ENCODE measurements around the gene DDX1.

The DDX1 gene

DNA sequence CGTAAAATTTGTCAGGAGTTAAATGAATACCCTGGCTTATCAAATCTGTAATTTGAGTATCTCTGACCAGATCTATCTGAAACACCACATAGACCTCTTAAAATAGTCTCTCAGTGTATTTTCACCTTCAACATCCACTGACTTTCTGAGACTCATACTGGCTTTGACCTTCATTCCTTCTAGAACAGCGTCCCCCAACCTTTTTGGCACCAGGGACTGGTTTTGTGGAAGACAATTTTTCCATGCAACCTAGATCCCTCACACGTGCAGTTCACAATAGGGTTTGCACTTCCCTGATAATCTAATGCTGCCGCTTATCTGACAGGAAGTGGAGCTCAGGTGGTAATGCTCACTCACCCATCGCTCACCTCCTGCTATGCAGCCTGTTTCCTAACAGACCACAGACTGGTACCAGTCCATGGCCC lies 33.8 kb upstream of the DDX1 start:
- no peak for TF ChIP-seq POLR2AphosphoS5 (IDR thresholded peaks at IDR 0.05; ENCODE audit: low read depth, low read length)
- TF ChIP-seq, protein P1, sequence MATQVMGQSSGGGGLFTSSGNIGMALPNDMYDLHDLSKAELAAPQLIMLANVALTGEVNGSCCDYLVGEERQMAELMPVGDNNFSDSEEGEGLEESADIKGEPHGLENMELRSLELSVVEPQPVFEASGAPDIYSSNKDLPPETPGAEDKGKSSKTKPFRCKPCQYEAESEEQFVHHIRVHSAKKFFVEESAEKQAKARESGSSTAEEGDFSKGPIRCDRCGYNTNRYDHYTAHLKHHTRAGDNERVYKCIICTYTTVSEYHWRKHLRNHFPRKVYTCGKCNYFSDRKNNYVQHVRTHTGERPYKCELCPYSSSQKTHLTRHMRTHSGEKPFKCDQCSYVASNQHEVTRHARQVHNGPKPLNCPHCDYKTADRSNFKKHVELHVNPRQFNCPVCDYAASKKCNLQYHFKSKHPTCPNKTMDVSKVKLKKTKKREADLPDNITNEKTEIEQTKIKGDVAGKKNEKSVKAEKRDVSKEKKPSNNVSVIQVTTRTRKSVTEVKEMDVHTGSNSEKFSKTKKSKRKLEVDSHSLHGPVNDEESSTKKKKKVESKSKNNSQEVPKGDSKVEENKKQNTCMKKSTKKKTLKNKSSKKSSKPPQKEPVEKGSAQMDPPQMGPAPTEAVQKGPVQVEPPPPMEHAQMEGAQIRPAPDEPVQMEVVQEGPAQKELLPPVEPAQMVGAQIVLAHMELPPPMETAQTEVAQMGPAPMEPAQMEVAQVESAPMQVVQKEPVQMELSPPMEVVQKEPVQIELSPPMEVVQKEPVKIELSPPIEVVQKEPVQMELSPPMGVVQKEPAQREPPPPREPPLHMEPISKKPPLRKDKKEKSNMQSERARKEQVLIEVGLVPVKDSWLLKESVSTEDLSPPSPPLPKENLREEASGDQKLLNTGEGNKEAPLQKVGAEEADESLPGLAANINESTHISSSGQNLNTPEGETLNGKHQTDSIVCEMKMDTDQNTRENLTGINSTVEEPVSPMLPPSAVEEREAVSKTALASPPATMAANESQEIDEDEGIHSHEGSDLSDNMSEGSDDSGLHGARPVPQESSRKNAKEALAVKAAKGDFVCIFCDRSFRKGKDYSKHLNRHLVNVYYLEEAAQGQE (IDR thresholded peaks at IDR 0.05; ENCODE audit: insufficient read depth in 1 of 2, low read depth in 2 of 2, low read length in 2 of 2) = no peak

DNA sequence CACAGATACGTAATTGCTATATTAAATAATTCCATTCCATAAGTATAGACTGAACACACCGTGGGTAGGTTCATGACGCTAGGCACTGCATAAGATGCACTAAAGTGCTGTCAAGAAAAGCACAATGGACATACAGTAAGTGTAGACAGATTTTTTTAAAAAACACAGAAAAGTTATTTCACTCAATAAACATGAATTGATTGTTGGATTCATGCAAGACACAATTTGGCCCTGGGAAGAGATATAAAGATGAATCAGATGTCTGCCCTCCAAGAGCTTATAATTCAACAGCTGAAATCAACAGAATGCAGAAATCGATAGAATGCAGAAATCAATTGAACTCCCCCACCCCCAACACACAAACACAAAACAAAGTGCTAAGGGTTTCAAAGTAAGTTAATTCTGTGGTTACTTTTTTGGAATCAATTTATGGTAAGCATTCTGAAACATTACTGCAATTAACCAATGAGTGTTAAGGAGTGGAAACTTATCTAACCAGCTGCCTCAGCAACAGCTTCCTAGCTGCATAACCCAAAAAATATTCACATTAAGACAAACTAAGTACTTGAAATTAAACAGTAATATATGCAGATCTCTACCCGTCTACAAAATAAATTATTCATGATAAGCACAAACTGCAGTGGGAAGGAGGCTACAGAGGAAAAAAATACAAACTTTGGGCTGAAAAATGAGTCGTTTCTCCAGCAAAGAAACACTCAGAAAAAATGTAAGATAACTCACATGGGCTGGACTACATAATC lies 32.1 kb upstream of the DDX1 start:
- TF ChIP-seq POLR2AphosphoS5 (IDR thresholded peaks at IDR 0.05; ENCODE audit: low read depth, low read length) (no peak), TAF1 (IDR thresholded peaks at IDR 0.05; ENCODE audit: borderline replicate concordance, insufficient read depth, low read length) (no peak), FOXP2 (optimal IDR thresholded peaks at IDR 0.05; ENCODE audit: borderline replicate concordance, extremely low read depth, extremely low read length, insufficient read depth) (no peak), SIN3A (IDR thresholded peaks at IDR 0.05; ENCODE audit: borderline replicate concordance, insufficient read depth, low read length) (no peak)
- TF ChIP-seq, protein P1 (IDR thresholded peaks at IDR 0.05; ENCODE audit: insufficient read depth in 1 of 2, low read depth in 2 of 2, low read length in 2 of 2) = no peak

DNA sequence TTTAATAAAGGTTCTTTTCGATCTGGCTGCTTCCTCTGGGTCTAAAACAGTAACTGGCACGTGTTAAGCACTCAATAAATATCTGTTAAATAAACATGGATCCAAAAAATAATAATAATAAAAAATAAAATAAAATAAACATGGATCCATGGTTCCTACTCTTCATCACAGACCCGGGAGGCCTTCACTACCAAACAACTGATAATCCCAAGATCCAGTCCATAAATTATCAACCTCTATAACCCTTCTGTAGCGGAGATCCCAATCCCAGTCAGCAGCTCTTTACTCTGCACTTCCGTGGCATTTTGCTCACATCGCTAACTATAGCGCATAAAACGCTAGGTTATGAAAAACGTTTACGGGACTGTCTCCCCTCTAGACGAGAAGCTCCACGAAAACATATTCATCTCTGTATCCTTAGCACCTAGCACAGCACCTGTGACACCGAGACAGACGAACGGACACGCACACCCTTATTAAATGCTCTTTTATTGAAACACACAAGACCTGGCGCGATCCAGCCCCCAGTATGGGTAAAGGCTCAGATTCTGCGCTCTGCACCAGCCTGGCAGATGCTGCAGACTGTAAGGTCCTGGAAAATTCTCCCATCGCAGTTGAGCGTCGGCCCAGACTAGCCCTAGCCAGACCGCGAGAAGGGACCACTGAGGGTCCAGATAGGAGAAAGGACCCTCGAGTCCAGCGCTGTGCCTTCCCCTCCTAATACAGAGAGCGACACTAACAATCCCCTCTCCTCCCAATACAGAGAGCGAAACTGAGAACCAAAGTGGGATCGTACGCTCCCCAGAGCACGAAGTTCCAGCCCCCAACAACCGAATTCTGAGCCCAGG lies 31.3 kb upstream of the DDX1 start:
- TF ChIP-seq TAF1 (IDR thresholded peaks at IDR 0.05; ENCODE audit: borderline replicate concordance, insufficient read depth, low read length) (no peak), POLR2AphosphoS5 (IDR thresholded peaks at IDR 0.05; ENCODE audit: low read depth, low read length) (no peak), SIN3A (IDR thresholded peaks at IDR 0.05; ENCODE audit: borderline replicate concordance, insufficient read depth, low read length) (no peak), FOXP2 (optimal IDR thresholded peaks at IDR 0.05; ENCODE audit: borderline replicate concordance, extremely low read depth, extremely low read length, insufficient read depth) (no peak)
- TF ChIP-seq, protein P1 (IDR thresholded peaks at IDR 0.05; ENCODE audit: insufficient read depth in 1 of 2, low read depth in 2 of 2, low read length in 2 of 2) = no peak

DNA sequence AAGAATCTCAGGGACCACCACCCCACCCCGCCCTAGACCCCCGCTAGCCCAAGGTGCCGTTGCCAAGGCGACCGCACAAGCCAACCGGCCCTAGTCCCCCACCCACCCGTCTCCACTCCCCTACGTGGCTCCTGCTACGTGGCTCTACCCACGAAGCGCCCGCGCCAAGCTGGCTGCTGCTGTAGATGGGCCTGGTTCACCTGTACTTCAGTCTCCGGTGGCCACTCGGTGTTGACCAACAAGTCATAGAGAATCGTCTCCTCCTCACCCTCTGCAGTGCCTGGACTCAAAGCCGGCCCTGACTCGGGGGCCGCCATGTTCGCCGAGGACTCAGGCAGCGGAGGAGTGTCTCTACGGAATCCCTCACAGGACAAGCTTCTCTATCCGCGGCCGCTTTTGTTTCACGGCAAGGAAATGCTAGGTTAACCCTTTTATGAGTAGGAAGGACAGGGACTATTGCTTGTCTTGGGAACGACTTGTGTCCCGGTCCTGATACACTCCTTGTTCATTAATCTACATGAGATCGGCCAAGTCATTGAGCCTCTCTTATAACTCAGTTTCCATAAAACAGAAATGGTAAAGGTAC lies 30.6 kb upstream of the DDX1 start, which contains the start of gene NBAS:
TSS of gene NBAS (minus strand) at position 347 of the 586 bp plus-strand sequence. CDS start at position 317, 30 bp downstream.
- TF ChIP-seq SIN3A (IDR thresholded peaks at IDR 0.05; ENCODE audit: borderline replicate concordance, insufficient read depth, low read length) (peak; percentile 47; the same call in 1 of the 2 replicates), FOXP2 (optimal IDR thresholded peaks at IDR 0.05; ENCODE audit: borderline replicate concordance, extremely low read depth, extremely low read length, insufficient read depth) (no peak), TAF1 (IDR thresholded peaks at IDR 0.05; ENCODE audit: borderline replicate concordance, insufficient read depth, low read length) (peak; percentile 74; the same call in 1 of the 2 replicates), POLR2AphosphoS5 (IDR thresholded peaks at IDR 0.05; ENCODE audit: low read depth, low read length) (peak; percentile 81)
- TF ChIP-seq, protein P1 (IDR thresholded peaks at IDR 0.05; ENCODE audit: insufficient read depth in 1 of 2, low read depth in 2 of 2, low read length in 2 of 2) = peak in 1 of 2 experiments; percentile 55; a peak in 1 of 4 replicates

Data from PFSK-1 (cell line).